Uterus (tissue), 2 donors: Measurements from ENCODE around the gene MYO1A.

Source experiments
- POLR2A ChIP-seq, 2 donors: fragments of 450-650 bp; IDR thresholded peaks; one replicate each; pipeline ENCODE4 v1.6.1; 2016; ENCODE audit warnings: antibody characterized with exemption in 2 of 2, mild to moderate bottlenecking in 1 of 2, moderate library complexity in 1 of 2
- TF ChIP-seq, protein P1 (sequence below), 4 experiments: fragments of 200-600 bp in 2 of 4; fragments of 450-650 bp in 2 of 4; sonication (generic) in 2 of 4; IDR thresholded peaks; one replicate each; pipeline ENCODE4 v1.5.1; 2016 to 2019; ENCODE audit warnings: antibody characterized with exemption in 4 of 4, mild to moderate bottlenecking in 2 of 4, moderate library complexity in 1 of 4

DNA sequence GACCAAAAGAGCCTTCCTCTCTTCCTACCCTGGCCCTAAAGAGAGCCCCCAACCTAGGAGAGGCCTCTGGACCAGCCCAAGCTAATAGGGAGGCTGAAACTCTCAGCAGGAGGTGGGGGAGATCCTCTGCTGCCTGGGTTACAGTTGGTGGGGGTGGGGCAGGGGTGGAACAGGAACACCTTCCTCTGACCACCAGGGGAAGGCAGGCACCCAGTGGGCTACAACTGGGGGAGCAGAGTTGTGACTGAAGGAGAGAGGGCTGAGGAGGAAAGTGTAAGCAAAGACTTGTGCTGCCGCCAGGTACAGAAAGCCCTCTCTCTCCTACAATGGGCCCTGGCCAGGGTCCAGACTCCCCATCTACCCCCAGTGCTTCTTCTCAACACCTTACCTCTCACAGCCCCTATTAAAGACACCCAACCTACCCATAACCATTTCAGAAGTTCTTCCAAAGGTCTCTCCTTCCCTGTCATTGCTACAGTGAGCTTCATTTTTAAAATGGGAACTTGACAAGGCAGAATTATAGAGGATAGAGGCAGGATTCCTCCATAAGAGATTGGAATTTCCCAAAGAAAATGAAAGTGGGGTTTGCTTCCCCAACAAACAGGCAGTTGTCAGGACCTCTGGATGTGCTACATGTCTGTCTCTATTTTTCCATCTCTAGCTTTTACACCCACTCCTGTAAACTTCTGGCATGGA lies 1.4 kb downstream of the MYO1A start:
- TF ChIP-seq, protein P1, sequence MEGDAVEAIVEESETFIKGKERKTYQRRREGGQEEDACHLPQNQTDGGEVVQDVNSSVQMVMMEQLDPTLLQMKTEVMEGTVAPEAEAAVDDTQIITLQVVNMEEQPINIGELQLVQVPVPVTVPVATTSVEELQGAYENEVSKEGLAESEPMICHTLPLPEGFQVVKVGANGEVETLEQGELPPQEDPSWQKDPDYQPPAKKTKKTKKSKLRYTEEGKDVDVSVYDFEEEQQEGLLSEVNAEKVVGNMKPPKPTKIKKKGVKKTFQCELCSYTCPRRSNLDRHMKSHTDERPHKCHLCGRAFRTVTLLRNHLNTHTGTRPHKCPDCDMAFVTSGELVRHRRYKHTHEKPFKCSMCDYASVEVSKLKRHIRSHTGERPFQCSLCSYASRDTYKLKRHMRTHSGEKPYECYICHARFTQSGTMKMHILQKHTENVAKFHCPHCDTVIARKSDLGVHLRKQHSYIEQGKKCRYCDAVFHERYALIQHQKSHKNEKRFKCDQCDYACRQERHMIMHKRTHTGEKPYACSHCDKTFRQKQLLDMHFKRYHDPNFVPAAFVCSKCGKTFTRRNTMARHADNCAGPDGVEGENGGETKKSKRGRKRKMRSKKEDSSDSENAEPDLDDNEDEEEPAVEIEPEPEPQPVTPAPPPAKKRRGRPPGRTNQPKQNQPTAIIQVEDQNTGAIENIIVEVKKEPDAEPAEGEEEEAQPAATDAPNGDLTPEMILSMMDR (IDR thresholded peaks at IDR 0.05): no peak
- TF ChIP-seq POLR2A (IDR thresholded peaks at IDR 0.05): no peak
